GM23248 (cell line): ENCODE results near the gene IL3RA.

Experiments used
- EZH2 ChIP-seq: fragments of 200-600 bp; sonication (generic); IDR thresholded peaks from 2 replicates; pipeline ENCODE4 v1.6.1; 2018; ENCODE audit warnings: antibody characterized with exemption, mild to moderate bottlenecking; ENCODE audit not compliant: insufficient read depth, poor library complexity, severe bottlenecking
- EZH2phosphoT487 ChIP-seq: fragments of 200-600 bp; sonication (generic); IDR thresholded peaks from 2 replicates; pipeline ENCODE4 v1.6.1; 2018; ENCODE audit warnings: antibody characterized with exemption, moderate library complexity, mild to moderate bottlenecking, low read depth; ENCODE audit not compliant: insufficient read depth

DNA sequence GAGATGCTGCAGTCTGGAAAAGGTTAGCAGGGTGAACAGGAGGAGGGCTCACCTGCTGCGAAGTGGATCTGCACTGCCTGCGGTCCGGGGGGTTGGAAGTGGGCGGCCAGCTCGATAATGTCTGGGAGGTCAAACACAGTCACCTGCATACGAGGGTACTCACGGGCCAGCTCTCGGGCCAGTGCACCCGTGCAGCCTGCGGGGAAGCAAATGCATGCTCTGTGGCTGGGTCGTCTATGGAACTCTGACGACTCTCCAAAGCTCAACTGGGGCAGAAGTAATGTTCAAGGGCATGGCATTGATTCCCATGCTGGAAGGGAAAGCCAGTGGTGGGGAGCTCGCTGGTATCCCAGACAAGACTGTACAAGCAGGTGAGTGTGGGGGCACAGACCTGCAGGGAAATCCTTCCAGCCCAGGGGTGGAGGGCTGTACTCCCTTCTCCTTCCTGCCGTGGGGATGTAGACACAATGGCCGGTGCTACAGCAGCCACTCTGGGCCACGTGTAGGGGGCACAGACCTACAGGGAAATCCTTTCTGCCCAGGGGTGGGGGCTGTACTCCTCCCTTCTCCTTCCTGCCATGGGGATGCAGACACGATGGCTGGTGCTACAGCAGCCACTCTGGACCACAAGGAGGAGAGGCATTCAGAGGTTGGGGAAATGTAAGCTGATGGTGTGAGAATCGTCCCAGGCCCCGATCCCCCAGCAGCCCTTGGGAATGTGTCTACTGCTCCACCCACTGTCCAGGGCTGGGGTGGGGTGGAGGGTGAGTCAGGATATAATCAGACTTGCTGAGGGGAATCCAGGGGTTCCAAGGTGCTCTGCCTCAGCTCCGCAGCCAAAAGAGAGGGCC lies 81.6 kb downstream of the IL3RA start:
- TF ChIP-seq EZH2 = no peak
- no peak for TF ChIP-seq EZH2phosphoT487
